Small intestine (tissue), 16 donors: Measurements from ENCODE around the gene PLLP. TPM values are rescaled to one million over a fixed set of nuclear protein-coding genes. Genes with fewer than 3 reads are reported as not detected.
A peak's percentile ranks its signal among the peaks of the same experiment; 100 is the strongest.

Source experiments
- DNase-seq, 2 donors: peaks; one replicate each; pipeline versions ENCODE4 v3.0.0 to v3.0.0-alpha.2; 2013
- FAIRE-seq: peaks from 2 replicates; lab custom pipeline; 2012; peaks lifted over from hg19 to GRCh38; lab: Jason Lieb, UNC
- H3K27ac ChIP-seq, 3 donors: one replicate each; pipeline ENCODE4 v1.5.1; 2013; ENCODE audit warnings: low read length in 2 of 3, mild to moderate bottlenecking in 2 of 3, control low read depth in 1 of 3, inconsistent platforms in 1 of 3, low read depth in 1 of 3, moderate library complexity in 1 of 3
- H3K27me3 ChIP-seq, 3 donors: one replicate each; pipeline ENCODE4 v1.6.1; 2013; ENCODE audit warnings: low read length in 3 of 3, inconsistent platforms in 1 of 3; ENCODE audit not compliant: control insufficient read depth in 3 of 3, insufficient read depth in 3 of 3
- H3K36me3 ChIP-seq, 3 donors: one replicate each; pipeline ENCODE4 v1.6.1; 2013; ENCODE audit warnings: low read length in 3 of 3, inconsistent platforms in 1 of 3, low read depth in 1 of 3, mild to moderate bottlenecking in 1 of 3, moderate library complexity in 1 of 3; ENCODE audit not compliant: control insufficient read depth in 3 of 3, insufficient read depth in 2 of 3
- H3K4me1 ChIP-seq, 3 donors: one replicate each; pipeline ENCODE4 v1.6.1; 2013; ENCODE audit warnings: low read length in 2 of 3, inconsistent platforms in 1 of 3, low read depth in 1 of 3, mild to moderate bottlenecking in 1 of 3, moderate library complexity in 1 of 3; ENCODE audit not compliant: control insufficient read depth in 3 of 3, insufficient read depth in 2 of 3
- H3K4me3 ChIP-seq, 3 donors: one replicate each; pipeline ENCODE4 v1.5.1; 2013; ENCODE audit warnings: low read length in 3 of 3, control low read depth in 1 of 3, inconsistent platforms in 1 of 3, low read depth in 1 of 3, mild to moderate bottlenecking in 1 of 3, moderate library complexity in 1 of 3
- H3K9me3 ChIP-seq, 2 donors: one replicate each; pipeline ENCODE4 v1.6.1; 2013; ENCODE audit warnings: low read depth in 1 of 2, low read length in 1 of 2; ENCODE audit not compliant: control insufficient read depth in 2 of 2, insufficient read depth in 1 of 2
- WGBS, 3 donors: extraction: QIAGEN DNeasy Blood & Tissue Kit; methylation state at CpG; one replicate each; pipeline ENCODE4 v1.1.7; 2013; 5-methylcytosine and 5-hydroxymethylcytosine counted together
- long read RNA-seq, 10 donors: transcript quantifications; one replicate each; lab custom pipeline, GENCODE V29; 2026
- polyA plus RNA-seq, 4 donors: library from polyadenylated mRNA; stranded (reverse) in 3 of 4; unstranded in 1 of 4; fragments of 200-250 nt in 3 of 4; fragments of 120-200 nt in 1 of 4; gene quantifications; one replicate each; pipeline versions ENCODE4 v1.2.1 to v1.2.3, GENCODE V29; 2013
- donor health status: healthy with polysubstance abuse.
- donor health status: control.
- donor health status: control.
- donor health status: Bipolar disorder and iron deficiency.
- donor health status: healthy.

PLLP gene, protein sequence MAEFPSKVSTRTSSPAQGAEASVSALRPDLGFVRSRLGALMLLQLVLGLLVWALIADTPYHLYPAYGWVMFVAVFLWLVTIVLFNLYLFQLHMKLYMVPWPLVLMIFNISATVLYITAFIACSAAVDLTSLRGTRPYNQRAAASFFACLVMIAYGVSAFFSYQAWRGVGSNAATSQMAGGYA
- 100 to 1,000 TPM in 3 of 4 donors, 10 to 100 TPM in 1; 56.9 to 162 (median 138) TPM for polyA plus RNA-seq
- long read RNA-seq, donor 1, result 0 reads
- long read RNA-seq, donor 2, transcript PLLP-201 (4 exons, 1,512 nt), result major isoform, 34 of 35 reads
- long read RNA-seq, donor 2, partial matches to known transcripts, result 0 of 35 reads
- long read RNA-seq, donor 2, other reads (novel, unspliced or antisense), result 0 of 35 reads
- long read RNA-seq, donor 3, transcript PLLP-201 (4 exons, 1,512 nt), result major isoform, 40 of 60 reads
- long read RNA-seq, donor 3, partial matches to known transcripts, result 19 of 60 reads
- long read RNA-seq, donor 3, other reads (novel, unspliced or antisense), result 0 of 60 reads
- long read RNA-seq, donor 4, result 0 reads
- long read RNA-seq, donor 5, transcript PLLP-201 (4 exons, 1,512 nt), result major isoform, 10 of 15 reads
- long read RNA-seq, donor 5, partial matches to known transcripts, result 5 of 15 reads
- long read RNA-seq, donor 5, other reads (novel, unspliced or antisense), result 0 of 15 reads
- long read RNA-seq, donor 6, transcript PLLP-201 (4 exons, 1,512 nt), result major isoform, 62 of 121 reads
- long read RNA-seq, donor 6, partial matches to known transcripts, result 33 of 121 reads
- long read RNA-seq, donor 6, other reads (novel, unspliced or antisense), result 25 of 121 reads
- long read RNA-seq, donor 7, partial matches to known transcripts, result 0 of 2 reads
- long read RNA-seq, donor 7, other reads (novel, unspliced or antisense), result 0 of 2 reads
- long read RNA-seq, donor 8, partial matches to known transcripts, result 0 of 1 reads
- long read RNA-seq, donor 8, other reads (novel, unspliced or antisense), result 0 of 1 reads
- long read RNA-seq, donor 9, transcript PLLP-201 (4 exons, 1,512 nt), result major isoform, 18 of 18 reads
- long read RNA-seq, donor 9, partial matches to known transcripts, result 0 of 18 reads
- long read RNA-seq, donor 9, other reads (novel, unspliced or antisense), result 0 of 18 reads
- long read RNA-seq, donor 10, transcript PLLP-201 (4 exons, 1,512 nt), result major isoform, 20 of 20 reads
- long read RNA-seq, donor 10, partial matches to known transcripts, result 0 of 20 reads
- long read RNA-seq, donor 10, other reads (novel, unspliced or antisense), result 0 of 20 reads

DNA sequence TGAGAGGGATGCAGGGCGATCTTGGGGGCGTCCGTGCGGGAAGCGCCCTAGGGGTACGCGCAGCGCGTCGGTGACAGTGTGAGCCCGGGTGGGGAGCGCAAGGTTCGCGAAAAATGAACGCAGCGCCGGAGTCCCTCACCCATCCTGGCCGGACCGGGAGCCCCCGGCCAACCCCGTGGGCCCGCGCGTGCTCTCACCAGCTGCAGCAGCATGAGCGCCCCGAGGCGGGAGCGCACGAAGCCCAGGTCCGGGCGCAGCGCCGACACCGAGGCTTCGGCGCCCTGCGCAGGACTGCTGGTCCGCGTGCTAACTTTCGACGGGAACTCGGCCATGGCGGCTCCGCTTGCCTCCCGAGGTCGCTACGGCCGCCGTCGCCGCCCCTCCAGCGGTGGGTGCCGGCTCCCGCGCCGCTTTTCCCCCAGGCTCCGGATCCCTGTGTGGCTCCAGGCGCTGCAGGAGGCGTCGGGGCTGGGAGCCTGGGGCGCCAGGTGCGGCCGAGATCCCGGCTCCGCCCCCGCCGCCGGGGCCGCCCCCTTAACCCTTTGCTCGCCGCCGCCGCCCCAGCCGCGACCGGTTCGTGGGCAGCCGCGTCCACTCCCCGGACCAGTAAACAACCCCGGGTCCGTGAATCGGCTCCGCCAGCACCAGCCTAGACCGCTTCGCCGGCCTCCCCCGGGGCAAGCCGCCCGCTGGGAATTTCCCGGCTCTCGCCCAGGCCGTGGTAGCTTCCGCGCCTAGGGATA is at the start of gene PLLP:
Gene PLLP (minus strand): TSS at position 464 of the 743 bp plus-strand sequence. CDS start 132 bp downstream, at position 332.
- Histone ChIP-seq H3K27ac (peak within 1 kb of the TSS; percentile 79 to 86 (median 84)), H3K4me1 (peaks cover 0 to 12% (median 5%) of the 10 kb centered on the region in 3 donors), H3K27me3 (peaks cover 0 to 3% (median 0%) of the 10 kb centered on the region in 3 donors), H3K36me3 (peaks cover 0 to 16% (median 0%) of the 10 kb centered on the region in 3 donors), H3K4me3 (peak within 1 kb of the TSS; percentile 44 to 82 (median 76)), H3K9me3 (no peaks in the 10 kb centered on the region)
- DNase-seq (peak; percentile 77 to 92), FAIRE-seq (no peak)
- WGBS, 3 donors, result 1 to 4% (median 2%) methylated on average over 35 to 95 of the region's 95 CpGs

DNA sequence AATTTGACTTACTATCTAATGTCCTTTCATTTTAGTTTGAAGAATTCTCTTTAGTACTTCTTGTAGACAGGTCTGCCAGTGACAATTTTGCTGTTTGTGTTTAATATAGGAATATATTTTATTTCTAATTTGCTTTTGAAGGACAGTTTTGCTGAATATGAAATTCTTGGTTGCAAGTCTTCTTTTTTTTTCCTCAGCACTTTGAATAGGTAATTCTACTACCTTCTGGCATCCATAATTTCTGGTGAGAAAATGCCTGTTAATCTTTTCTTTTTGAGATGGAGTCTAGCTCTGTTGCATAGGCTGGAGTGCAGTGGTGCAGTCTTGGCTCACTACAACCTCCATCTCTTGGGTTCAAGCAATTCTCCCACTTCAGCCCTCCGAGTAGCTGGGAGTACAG is 48.9 kb upstream of the PLLP start:
- Histone ChIP-seq H3K27ac (no peak overlapping the region), H3K4me1 (no peaks in the 10 kb centered on the region), H3K4me3 (no peak overlapping the region), H3K36me3 (no peaks in the 10 kb centered on the region), H3K27me3 (no peaks in the 10 kb centered on the region), H3K9me3 (no peaks in the 10 kb centered on the region)
- DNase-seq (no peak), FAIRE-seq (no peak)
- 91 to 95% (median 93%) methylated on average over 1 of the region's 1 CpG for WGBS, 3 donors

DNA sequence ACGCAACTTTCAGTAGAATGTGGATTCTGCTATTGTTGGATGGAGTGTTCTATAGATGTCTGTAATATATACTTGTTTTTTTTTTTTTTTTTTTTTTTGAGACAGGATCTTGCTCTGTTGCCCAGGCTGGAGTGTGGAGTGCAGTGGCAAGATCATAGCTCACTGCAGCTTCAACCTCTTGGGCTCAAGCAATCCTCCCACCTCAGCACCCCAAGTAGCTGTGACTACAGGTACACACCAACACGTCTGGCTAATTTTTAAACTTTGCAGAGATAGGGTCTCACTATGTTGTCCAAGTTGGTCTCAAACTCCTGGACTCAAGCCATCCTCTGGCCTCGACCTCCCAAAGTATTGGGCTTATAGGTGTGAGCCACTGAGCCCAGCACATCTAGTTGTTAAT is 46.9 kb upstream of the PLLP start:
- no peak for FAIRE-seq
- Histone ChIP-seq H3K27ac (no peak overlapping the region), H3K27me3 (no peaks in the 10 kb centered on the region), H3K36me3 (no peaks in the 10 kb centered on the region), H3K4me1 (no peaks in the 10 kb centered on the region), H3K4me3 (no peak overlapping the region), H3K9me3 (no peaks in the 10 kb centered on the region)
- 75 to 84% (median 79%) methylated on average over 3 of the region's 3 CpGs for WGBS, 3 donors
- no peak for DNase-seq

DNA sequence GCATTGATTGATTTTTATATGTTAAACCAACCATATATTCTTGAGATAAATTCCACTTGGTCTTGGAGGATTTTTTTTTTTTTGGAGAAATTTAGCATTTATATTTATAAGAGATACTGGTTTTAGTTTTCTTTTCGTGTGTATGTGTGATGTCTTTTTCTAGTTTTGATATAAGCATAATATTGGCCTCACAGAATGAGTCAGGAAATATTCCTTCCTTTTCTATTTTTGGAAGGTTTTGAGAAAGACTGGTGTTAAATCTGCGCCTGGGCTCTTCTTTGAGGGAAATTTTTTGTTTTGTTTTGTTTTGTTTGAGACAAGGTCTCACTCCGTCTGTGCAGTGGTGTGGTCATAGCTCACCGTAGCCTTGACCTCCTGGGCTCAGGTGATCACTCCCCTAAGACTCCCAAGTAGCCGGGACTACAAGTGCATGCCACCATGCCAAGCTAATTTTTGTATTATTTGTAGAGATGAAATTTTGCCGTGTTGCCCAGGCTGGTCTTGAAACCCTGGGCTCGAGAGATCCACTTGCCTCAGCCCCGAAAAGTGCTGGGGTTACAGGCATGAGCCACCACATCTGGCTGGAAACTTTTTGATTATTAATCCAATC is 45.4 kb upstream of the PLLP start:
- Histone ChIP-seq H3K36me3 (no peaks in the 10 kb centered on the region), H3K4me1 (no peaks in the 10 kb centered on the region), H3K9me3 (no peaks in the 10 kb centered on the region), H3K4me3 (no peak overlapping the region), H3K27me3 (no peaks in the 10 kb centered on the region), H3K27ac (no peak overlapping the region)
- DNase-seq, result no peak
- FAIRE-seq, result no peak
- WGBS, 3 donors, result 70 to 77% (median 72%) methylated on average over 8 of the region's 8 CpGs

DNA sequence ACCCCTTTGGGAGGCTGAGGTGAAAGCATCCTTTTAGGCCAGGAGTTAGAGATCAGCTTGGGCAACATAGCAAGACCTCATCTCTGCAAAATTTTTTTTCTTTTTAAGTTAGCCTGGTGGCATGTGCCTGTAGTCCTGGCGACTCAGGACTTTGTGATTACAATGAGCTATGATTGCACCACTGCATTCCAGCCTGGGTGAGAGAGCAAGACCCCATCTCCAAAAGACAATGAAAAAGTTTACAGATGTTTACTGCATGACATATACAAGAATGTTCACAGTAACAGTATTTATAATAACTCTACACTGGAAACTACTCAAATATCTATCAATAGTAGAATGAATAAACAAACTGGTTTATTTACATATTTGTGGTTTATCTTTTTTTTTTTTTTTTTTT is 41.0 kb upstream of the PLLP start:
- no peaks in the 10 kb centered on the region for H3K9me3 ChIP-seq
- WGBS, 3 donors, result 75 to 87% (median 75%) methylated on average over 1 of the region's 1 CpG
- DNase-seq, result no peak
- H3K27ac ChIP-seq, result peak overlapping the region in 1 of 3 donors; percentile 31
- H3K27me3 ChIP-seq, result no peaks in the 10 kb centered on the region
- H3K4me3 ChIP-seq, result no peak overlapping the region
- H3K36me3 ChIP-seq, result no peaks in the 10 kb centered on the region
- H3K4me1 ChIP-seq, result no peaks in the 10 kb centered on the region
- no peak for FAIRE-seq

DNA sequence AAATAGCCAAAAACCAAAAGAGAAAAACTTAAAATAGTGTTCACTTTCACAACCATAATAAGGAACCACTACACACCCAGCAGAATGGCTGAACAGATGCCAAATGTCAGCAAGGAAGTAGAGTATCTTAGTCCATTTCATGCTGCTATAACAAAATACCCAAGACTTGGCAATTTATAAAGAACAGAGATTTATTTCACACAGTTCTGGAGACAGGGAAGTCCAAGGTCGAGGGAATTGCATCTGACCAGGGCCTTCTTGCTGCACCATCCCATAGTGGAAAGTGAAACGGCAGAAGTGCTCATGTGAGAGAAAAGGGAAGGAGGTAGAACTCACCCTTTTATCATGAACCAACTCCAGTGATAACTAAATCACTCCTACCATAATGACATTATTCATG is 40.3 kb upstream of the PLLP start:
- DNase-seq (no peak), FAIRE-seq (no peak)
- no peaks in the 10 kb centered on the region for H3K27me3 ChIP-seq
- WGBS, 3 donors, result 18 to 46% (median 43%) methylated on average over 2 of the region's 2 CpGs
- no peak overlapping the region for H3K4me3 ChIP-seq
- H3K4me1 ChIP-seq, result no peaks in the 10 kb centered on the region
- H3K36me3 ChIP-seq, result no peaks in the 10 kb centered on the region
- no peaks in the 10 kb centered on the region for H3K9me3 ChIP-seq
- H3K27ac ChIP-seq, result no peak overlapping the region

DNA sequence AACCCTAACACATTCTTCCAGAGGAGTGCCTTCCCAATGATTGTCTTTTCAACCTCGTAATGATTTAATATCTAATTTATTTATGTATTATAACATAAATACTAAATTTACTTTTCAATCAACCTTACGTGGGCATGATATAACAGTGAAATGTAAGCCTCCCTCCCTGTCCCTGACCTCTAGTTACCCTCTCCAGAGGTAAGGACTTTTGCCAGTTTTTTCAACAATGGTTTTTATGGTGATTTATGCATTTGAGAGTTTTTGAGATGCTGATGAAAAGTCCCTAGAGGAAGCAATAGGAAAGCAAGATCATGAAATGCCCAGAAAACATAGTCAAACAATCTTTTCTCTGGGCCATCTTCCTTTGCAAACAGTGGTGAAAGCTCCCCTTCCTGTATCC is 35.2 kb upstream of the PLLP start:
- H3K36me3 ChIP-seq, result no peaks in the 10 kb centered on the region
- DNase-seq, result no peak
- no peak for FAIRE-seq
- 78 to 81% (median 81%) methylated on average over 2 of the region's 2 CpGs for WGBS, 3 donors
- no peaks in the 10 kb centered on the region for H3K9me3 ChIP-seq
- no peaks in the 10 kb centered on the region for H3K4me1 ChIP-seq
- no peak overlapping the region for H3K27ac ChIP-seq
- H3K27me3 ChIP-seq, result no peaks in the 10 kb centered on the region
- H3K4me3 ChIP-seq, result no peak overlapping the region
